Activated CD4-positive, alpha-beta T cell treated with anti-CD3 and anti-CD28 coated beads, Interleukin-2, Interleukin-4, amounts not matched to agents 100 ng/mL and 50 ng/mL, durations not matched to agents 16 hours and 8 hours (primary cell): ENCODE measurements around the gene LRP5.

Experiments
- DNase-seq: peaks from one replicate; pipeline ENCODE4 v3.0.0-alpha.2; 2020; ENCODE audit warnings: low spot score

Gene LRP5

DNA sequence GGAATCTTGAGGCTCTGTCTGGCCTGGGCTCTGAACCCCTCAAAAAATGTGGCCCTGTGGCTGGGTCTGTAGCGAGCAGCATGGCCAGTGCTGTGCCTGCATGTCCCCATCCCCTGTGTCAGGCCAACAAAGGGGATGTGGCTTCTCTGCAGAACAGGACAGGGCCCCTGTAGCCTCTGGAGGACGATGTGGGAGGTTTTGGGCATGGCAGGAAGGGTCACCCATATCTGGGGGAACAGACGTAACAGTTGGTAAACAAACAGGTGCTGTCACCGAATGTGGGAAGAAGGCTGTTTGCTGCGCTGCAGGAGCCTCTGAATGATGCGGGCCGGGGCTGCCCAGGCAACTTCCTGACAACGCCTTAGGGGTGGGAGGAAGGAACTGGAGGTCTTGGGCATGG lies 35.0 kb downstream of the LRP5 start:
- no peak for DNase-seq

DNA sequence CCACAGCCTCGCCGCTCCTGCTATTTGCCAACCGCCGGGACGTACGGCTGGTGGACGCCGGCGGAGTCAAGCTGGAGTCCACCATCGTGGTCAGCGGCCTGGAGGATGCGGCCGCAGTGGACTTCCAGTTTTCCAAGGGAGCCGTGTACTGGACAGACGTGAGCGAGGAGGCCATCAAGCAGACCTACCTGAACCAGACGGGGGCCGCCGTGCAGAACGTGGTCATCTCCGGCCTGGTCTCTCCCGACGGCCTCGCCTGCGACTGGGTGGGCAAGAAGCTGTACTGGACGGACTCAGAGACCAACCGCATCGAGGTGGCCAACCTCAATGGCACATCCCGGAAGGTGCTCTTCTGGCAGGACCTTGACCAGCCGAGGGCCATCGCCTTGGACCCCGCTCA lies 35.5 kb downstream of the LRP5 start:
- no peak for DNase-seq

DNA sequence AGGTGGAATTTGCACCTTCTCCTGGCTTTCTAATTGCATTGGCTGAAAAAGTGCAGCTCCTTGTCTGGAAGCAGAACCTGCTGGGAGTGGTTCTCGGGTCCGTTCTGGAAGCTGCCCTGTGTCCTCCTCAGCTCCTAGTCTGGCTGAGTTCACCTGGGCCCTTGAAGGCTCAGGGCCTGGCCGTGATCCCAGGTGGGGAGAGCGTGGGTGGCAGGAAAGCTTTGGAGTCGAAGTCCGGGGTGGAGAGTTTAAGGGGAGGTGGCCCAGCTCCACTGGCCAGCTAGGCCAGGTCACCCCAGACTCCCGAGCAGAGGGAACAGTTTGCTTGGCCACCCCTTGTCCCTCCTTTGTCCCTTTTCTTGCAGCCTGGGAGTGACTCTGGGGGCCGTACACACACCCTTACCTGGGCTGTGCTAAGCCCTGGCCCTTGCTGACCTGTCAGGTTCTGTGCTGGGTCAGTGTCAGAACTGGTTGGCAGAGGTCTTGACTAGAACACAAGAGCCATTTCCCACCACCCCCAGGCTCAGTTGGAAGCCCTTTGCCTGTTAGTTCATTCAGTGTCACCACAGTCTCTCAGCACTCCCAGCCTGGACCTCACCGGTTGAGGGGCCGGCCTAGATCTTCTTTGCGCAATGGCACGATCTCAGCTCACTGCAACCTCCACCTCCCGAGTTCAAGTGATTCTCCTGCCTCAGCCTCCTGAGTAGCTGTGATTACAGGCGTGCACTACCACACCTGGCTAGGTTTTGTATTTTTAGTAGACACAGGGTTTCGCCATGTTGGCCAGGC lies 37.3 kb downstream of the LRP5 start:
- no peak for DNase-seq

DNA sequence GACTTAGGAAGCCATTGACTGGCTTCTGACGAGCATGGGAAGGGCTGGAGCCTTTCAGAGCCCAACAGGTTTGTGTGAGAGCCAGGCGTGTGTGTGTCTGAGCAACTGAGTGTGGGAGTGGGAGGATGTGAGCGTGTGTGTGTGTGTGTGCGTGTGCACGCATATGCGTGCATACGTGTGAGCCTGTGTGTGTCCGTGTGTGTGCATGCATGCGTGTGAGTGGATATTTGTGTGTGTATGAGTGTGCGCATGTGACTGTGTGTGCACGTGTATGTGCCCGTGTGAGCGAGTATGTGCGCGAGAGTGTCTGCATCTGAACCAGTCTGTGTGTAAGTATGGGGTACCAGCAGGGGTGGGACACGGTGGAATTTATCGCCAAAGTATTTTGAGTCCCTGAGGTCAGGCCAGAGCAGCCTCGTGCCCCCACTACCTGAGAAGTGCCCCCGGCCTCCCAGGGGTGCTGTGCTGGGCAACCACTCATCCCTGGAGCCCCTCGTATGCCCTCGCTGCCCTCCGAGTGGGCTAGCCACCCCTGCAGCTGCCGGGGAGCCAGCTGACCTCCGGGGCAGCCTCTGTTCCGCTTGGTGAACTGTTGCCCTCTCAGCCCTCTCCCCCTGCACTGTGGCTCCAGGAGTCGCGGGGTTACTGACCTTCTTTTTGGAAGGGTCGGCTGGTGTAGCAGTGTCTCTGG lies 38.5 kb downstream of the LRP5 start:
- no peak for DNase-seq

DNA sequence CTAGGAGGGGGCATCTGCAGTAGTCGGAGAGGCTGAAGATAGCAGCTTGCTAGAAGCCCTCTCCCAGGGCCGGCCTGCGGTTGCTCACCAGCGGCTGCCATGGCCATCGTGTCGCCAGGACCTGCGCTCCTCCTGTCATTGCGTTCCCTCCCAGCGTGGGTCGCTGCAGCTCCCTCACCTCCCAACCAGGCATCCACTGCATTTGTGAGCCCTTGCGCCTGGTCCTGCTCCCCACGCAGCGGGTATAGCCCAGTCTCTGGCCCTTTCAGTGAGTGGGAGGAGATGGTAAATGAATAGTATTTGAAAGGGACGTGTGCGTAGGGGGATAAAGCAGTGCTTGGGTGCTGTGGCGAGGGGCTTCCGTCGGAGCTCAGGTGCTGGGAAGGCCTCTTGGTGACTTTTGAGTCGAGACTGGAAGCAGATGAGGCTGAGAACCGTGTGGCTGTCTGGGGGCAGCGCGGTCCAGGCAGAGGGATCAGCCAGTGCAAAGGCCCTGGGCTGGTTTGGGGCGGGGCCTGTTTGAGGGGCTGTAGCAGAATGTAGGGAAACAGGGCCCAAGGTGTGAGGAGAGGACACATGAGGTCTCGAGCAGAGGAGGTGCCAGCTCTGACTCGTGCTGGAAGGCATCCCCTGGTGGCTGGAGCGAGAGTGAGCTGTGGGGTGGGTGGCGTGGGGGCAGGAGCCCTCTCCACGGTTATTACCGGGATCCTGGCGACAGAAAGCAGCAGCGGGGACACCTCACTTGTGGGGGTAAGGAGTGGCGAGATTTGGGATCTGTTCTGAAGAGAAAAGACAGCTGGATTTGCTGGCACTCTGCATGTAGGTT lies 39.3 kb downstream of the LRP5 start:
- DNase-seq: no peak

DNA sequence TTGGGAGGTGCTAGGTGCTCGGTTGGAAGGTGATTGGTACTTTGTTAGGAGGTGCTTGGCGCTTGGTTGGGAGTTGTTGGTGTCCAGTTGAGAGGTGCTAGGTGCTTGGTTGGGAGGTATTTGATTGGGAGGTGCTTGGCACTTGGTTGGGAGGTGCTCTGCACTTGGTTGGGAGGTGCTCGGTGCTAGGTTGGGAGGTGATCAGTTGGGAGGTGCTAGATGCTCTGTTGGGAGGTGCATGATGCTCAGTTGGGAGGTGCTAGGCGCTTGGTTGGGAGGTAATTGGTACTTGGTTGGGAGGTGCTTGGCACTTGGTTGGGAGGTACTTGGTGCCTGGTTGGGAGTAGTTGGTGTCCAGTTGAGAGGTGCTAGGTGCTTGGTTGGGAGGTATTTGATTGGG lies 40.2 kb downstream of the LRP5 start:
- no peak for DNase-seq

DNA sequence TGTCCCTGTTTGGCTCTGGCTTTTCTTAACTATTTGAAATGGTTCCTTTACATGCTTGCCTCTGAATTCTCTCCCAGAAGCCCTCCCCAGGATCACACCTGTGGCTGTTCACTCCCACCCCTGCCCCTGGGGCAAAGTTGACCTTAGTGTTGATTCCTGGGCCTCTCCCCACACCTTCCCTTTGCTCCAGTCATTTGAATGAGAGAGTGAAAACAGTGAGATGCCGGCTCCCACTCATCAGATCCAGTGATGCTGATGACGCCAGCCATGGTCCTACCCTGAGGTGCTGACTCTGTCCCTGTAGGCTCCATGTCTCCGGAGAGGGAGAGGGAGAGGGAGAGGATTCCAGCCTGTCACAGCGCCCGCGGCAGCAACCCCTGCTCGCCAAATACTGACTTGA lies 40.7 kb downstream of the LRP5 start:
- no peak for DNase-seq

DNA sequence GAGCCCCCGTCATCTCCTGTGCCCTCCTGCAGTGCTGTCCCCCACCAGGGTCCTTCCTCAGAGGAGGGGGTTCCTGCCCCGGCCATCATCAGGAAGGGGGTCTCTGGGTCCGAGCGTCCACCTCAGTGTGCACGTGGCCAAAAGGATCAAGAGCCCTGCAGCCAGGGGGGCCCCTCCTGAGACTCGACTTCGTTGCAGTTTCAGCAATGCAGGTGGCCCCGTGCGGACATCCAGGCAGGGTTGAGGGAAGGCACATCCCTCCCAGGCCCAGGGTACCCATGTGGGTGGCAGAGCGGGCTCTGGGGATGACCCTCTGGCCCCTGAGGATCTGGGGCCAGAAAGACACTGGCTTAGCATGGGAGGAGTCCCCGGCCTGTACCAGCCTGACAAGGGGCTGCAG lies 41.3 kb downstream of the LRP5 start:
- DNase-seq: no peak

DNA sequence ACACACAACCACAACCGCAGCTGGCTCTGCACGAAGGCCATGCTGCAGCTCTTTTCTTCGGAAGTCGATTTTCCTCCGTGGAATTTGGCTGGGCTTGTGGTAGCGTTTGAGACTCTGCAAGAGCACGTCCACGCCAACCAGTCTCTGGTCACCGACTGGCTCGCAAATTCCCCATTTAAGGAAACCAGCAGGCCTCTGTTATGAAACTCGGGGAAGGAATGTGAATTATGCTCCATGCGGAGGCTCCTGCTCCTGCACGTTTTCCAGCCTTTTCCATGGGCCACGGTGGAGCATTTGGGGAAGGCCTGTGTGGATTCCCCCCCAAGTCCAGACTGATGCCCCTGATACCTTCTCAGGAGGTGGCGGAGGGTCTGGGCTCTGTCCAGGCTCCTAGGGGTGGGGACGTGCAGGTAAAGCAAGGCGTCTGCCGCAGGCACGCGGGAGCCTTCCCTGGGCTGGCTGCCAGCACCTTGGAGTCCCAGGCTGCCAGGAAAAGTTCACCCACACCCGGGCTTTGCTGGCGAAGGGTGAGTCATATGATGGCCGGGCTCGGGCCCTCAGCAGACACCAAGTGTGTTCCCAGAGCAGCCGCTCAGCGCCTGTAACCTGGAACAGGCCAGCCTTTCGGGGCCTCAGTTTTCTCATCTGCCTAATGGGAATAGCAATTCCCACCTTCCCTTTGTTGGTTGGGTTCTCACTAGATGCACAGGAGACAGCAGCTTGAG lies 41.9 kb downstream of the LRP5 start:
- DNase-seq: no peak

DNA sequence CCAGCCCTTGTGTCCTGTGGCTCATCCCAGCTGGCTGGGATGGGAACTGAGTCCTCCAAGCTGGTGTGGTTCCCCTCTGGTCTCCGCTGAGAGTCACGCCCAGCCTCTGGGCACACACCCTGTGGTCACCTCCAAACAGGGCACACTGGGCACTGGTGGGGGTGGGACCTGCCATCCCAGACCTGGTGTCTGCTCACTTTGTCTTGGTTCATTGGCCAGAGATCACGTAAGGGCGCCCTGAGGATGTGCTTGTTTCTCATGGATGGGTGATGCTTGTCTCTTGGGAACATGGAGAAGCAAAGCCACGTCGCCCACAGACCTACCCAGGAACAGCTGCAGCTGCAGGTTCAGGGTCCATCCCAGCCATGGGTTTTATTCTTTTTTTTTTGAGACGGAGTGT lies 43.1 kb downstream of the LRP5 start:
- DNase-seq: no peak

DNA sequence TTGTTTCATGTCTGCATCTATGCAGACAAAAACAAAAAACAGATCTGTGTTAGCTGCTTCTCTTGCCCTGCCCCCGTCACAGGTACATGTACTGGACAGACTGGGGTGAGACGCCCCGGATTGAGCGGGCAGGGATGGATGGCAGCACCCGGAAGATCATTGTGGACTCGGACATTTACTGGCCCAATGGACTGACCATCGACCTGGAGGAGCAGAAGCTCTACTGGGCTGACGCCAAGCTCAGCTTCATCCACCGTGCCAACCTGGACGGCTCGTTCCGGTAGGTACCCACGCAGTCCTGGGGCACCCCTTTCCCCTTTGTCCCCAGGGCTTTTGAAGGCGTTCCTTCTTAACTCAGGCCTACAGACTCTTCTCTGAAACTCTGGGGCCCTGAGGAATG lies 45.2 kb downstream of the LRP5 start:
- DNase-seq: no peak

DNA sequence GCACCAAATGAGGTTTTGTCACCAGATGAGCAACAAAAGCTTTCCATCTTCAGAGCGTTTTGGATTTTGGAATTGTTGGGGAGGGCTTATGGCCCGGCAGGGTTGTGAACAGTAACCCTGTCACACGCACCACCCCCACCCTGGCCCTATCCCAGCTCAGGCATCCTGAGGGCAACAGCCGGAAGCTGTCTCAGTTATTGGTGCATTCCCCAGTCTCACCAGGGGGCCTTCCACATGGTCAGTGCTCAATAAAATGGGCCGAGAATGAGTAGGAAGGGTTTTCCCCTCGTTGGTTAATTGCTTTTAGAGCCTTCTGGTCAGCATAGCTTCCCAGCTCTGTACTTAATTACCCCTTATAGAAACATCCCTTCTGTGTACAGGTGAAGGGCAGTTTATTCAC lies 46.0 kb downstream of the LRP5 start:
- no peak for DNase-seq

DNA sequence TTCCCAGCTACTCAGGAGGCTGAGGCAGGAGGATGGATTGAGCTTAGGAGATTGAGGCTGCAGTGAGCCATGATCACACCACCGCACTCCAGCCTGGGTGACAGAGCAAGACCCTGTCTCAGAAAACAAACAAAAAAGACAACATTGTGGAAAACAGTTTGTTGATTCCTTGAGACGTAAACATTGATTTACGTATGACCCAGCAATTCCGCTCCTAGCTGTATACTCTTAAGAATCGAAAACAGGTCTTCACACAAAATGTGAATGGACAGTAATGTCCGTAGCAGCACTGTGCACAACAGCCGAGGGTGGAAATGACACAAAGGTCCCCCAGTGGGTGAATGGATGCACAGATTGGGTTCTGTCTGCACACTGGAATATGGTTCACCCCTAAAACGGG lies 49.3 kb downstream of the LRP5 start:
- DNase-seq: no peak

DNA sequence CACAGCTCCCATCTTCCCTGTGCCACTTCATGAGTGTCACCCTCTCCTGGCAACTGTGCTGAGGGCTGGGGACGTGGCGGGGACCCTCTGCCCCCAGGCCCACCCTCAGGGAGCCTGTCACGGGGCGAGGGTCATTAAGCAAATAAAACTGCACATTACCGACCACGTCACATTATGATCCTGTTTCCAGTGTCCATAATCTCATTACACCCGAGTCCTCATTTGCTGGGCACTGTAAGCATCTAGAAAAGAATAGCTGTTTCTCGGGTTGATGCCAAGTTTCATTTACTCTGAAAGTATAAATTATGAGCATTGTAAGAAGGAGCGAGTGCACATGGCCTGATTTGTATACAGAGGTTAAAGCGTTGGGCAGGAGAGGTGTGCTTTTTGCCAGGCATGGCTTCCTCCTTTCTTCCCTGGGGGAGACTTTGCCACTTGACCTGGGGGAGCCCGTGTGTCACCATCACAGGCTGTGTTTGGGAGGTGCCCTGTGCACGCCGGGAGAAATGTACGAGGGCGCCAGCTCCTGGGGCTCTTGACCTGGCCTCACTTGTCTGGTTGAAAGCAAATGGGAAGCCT lies 50.5 kb downstream of the LRP5 start:
- DNase-seq: no peak

DNA sequence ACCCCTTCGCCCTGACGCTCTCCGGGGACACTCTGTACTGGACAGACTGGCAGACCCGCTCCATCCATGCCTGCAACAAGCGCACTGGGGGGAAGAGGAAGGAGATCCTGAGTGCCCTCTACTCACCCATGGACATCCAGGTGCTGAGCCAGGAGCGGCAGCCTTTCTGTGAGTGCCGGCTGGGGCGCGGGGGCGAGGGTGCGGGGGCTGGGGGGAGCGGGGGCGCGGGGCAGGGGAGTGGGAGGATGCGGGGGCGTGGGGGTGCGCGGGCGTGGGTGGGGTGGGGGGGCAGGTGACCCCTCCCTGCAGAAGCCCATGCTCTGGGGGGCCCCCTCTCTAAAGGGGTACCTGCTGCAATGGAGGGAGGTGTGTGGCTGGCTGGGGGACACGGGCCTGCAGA lies 51.4 kb downstream of the LRP5 start:
- no peak for DNase-seq

DNA sequence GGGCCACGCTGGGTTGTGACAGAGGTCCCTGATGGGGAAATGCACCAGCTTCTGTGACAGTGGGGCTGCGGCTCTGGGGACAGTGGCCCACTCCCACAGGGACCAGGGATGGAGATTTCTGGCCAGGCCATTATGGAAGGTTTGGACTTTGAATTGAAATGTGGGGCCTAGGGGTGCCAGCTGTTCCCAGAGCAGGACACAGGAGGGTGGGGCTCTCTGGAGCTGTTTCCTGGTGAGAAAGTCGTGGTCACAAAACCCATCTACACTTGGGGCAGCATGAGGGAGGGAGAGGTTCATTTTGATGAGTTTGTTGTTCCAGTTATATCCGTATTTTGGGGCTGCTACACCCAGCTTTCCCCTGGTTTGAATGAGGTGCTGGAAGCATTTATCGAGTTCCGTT lies 52.2 kb downstream of the LRP5 start:
- no peak for DNase-seq

DNA sequence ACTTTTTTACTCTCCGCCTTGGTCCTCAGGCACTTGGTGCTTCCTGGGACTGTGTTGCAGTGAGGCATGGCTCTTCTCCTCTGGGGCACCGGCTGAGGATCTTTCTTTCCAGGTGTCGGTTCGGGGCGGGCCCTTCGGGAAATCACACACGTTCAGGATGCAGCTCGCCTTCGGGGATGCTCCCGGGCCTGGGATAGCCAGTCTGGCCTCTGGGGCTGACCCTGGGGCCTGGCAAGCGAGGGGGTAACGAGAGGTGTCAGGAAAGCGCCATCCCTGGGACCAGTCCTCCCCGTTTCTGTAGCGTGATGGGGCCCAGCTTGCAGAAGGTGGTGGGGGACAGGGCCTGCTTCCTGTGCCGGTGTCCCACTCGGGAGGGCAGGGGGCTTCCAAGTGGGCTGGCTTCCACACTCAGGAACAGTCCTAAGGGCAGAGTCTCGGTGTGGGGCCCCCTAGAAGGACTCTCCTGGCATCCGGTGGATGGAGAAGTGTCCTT lies 53.6 kb downstream of the LRP5 start:
- no peak for DNase-seq

DNA sequence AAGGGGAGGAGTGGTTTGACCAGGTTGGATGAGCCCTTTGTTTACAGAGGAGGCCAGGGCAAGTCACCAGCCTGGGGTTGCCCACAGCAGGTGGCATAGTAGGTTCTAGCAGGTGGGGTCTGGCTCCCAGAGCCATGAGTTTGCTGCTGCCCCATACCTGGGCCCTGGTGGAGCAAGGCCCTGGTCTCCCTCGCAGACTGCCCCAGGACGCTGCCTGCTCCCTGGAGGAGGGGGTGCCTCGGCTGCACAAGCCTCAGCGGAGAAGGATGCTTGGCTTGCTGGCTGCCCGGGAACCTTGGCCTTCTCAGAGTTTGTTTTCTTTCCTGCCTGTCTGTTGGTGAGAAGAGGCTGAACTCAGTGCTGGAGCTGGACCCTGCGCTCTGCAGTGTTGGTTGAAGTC lies 54.9 kb downstream of the LRP5 start:
- DNase-seq: no peak

DNA sequence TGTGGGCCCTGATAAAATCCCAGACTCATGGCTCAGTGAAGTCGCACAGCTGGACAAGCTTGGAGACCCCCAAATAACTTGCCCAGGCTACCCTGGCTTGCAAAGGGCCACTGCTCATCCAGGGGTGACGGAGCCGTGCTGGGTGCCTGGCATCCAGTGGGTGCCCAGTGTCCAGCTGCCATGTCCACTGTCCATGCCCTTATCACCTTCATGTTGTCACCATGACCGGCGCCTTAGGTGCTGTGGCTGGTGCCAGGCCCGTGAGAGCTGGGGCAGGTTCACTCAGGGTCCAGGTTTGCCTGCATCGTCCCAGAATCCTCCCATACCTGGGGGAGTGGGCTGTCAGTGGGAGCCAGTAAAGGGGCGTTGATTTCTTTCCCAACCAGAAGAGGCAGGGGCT lies 57.4 kb downstream of the LRP5 start:
- DNase-seq: no peak

DNA sequence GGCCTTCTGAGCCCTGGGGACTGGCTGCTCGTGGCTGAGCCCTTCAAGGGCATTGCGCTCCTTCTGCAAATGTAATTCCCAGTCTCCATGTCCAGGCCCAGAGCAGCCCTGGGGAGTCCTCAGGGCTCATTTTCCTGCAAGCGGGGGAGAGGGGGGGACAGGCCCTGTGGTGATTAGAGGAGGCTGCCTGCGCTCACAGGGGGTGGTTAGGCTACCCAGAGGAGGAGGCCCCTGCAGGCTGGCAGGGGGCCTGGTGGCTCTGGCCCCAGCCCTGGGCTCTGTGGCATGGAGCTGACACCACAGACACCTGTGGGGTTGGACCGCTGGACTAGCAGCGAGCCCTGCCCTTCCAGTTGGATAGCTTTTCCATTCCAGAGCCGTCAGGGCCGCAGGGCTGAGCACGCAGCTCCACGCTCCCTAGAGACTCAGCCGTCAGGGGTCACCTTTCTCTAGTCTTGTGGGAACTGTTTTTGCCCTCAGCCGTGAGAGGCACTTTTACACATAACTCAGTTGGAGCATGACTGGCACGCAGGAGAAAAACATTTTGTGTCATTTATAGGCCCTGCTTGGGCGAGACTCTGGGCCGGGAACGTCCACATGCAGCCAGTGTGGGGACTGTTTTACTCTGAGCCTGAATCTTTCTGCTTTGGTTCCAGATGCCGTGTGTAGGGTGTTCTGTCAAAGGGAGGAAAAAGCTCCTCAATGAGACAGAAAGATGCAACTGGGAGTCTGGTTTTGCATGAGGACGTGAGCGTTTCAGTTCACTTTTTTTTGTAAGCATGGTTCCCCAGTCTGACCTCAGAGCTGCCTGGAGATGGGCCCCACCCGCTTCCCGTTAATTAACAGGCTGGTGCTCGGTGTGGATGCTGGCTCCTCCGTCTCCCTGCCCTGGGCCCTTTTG lies 58.1 kb downstream of the LRP5 start:
- DNase-seq: no peak
